Measurements from ENCODE around the gene FBN1. TPM values are rescaled to one million over a fixed set of nuclear protein-coding genes. Genes with fewer than 3 reads are reported as not detected.

FBN1 gene
- total RNA-seq, 1 experiment from 2014 or later = 1.1 TPM

GRCh38 chr15:48493763-48494225 lies 151.7 kb downstream of the FBN1 start:
- CTCF ChIA-PET = no interaction called here
- H3K4me1 Mint-ChIP-seq (ENCODE audit: low read depth, unreplicated experiment) = no peaks in the 10 kb centered on the region
- no peak overlapping the region for H3K4me3 Mint-ChIP-seq (ENCODE audit: low read depth, unreplicated experiment)
- no TSS peak for BruUV-seq (replicated peaks)
- no peak for DNase-seq
- H3K27ac Mint-ChIP-seq (ENCODE audit: unreplicated experiment) = no peak overlapping the region
- H3K27me3 Mint-ChIP-seq (ENCODE audit: unreplicated experiment) = no peaks in the 10 kb centered on the region
- no peaks in the 10 kb centered on the region for H3K9me3 Mint-ChIP-seq (ENCODE audit: low read depth, unreplicated experiment)
- no peaks in the 10 kb centered on the region for H3K36me3 Mint-ChIP-seq (ENCODE audit: insufficient read depth, unreplicated experiment)
- no peak for TF ChIP-seq CTCF (IDR thresholded peaks at IDR 0.05; ENCODE audit: unreplicated experiment)
- intact Hi-C loops (cut with micrococcal nuclease; ENCODE audit: unreplicated experiment) = no loop called here

- BruUV-seq (replicated peaks) = no TSS peak
- Mint-ChIP-seq H3K27me3 (ENCODE audit: unreplicated experiment) (no peaks in the 10 kb centered on the region), H3K9me3 (ENCODE audit: low read depth, unreplicated experiment) (no peaks in the 10 kb centered on the region), H3K4me3 (ENCODE audit: low read depth, unreplicated experiment) (no peak overlapping the region), H3K4me1 (ENCODE audit: low read depth, unreplicated experiment) (no peaks in the 10 kb centered on the region), H3K36me3 (ENCODE audit: insufficient read depth, unreplicated experiment) (no peaks in the 10 kb centered on the region), H3K27ac (ENCODE audit: unreplicated experiment) (no peak overlapping the region)
- intact Hi-C loops (cut with micrococcal nuclease; ENCODE audit: unreplicated experiment) = no loop called here
- CTCF ChIA-PET = no interaction called here
- DNase-seq = no peak
- no peak for TF ChIP-seq CTCF (IDR thresholded peaks at IDR 0.05; ENCODE audit: unreplicated experiment)
These were observed 152.3 kb downstream of the FBN1 start for GRCh38 chr15:48493084-48493762.

- Mint-ChIP-seq H3K4me3 (ENCODE audit: low read depth, unreplicated experiment) (no peak overlapping the region), H3K27me3 (ENCODE audit: unreplicated experiment) (no peaks in the 10 kb centered on the region), H3K4me1 (ENCODE audit: low read depth, unreplicated experiment) (no peaks in the 10 kb centered on the region), H3K27ac (ENCODE audit: unreplicated experiment) (no peak overlapping the region), H3K36me3 (ENCODE audit: insufficient read depth, unreplicated experiment) (no peaks in the 10 kb centered on the region), H3K9me3 (ENCODE audit: low read depth, unreplicated experiment) (no peaks in the 10 kb centered on the region)
- no peak for DNase-seq
- no TSS peak for BruUV-seq (replicated peaks)
- intact Hi-C loops (cut with micrococcal nuclease; ENCODE audit: unreplicated experiment) = no loop called here
- TF ChIP-seq CTCF (IDR thresholded peaks at IDR 0.05; ENCODE audit: unreplicated experiment) = no peak
- CTCF ChIA-PET = no interaction called here
These were observed 159.3 kb downstream of the FBN1 start for GRCh38 chr15:48486228-48486627.

GRCh38 chr15:48481802-48482201 lies 163.7 kb downstream of the FBN1 start:
- BruUV-seq (replicated peaks) = no TSS peak
- H3K27me3 Mint-ChIP-seq (ENCODE audit: unreplicated experiment) = no peaks in the 10 kb centered on the region
- DNase-seq = no peak
- intact Hi-C loops (cut with micrococcal nuclease; ENCODE audit: unreplicated experiment) = no loop called here
- CTCF ChIA-PET = interaction anchor here (0.6 kb wide), 1 partner anchor 309 kb away, joined by 5 read pairs; no protein-coding TSS in a partner anchor
- H3K4me3 Mint-ChIP-seq (ENCODE audit: low read depth, unreplicated experiment) = no peak overlapping the region
- no peaks in the 10 kb centered on the region for H3K4me1 Mint-ChIP-seq (ENCODE audit: low read depth, unreplicated experiment)
- H3K27ac Mint-ChIP-seq (ENCODE audit: unreplicated experiment) = no peak overlapping the region
- H3K36me3 Mint-ChIP-seq (ENCODE audit: insufficient read depth, unreplicated experiment) = no peaks in the 10 kb centered on the region
- no peaks in the 10 kb centered on the region for H3K9me3 Mint-ChIP-seq (ENCODE audit: low read depth, unreplicated experiment)
- no peak for TF ChIP-seq CTCF (IDR thresholded peaks at IDR 0.05; ENCODE audit: unreplicated experiment)
